ENCODE measurements around the gene PEX3. TPM values are rescaled to one million over a fixed set of nuclear protein-coding genes. Genes with fewer than 3 reads are reported as not detected.

The PEX3 gene
- total RNA-seq, 3 donors from 2014 or later = 12.0 to 22.0 (median 20.0) TPM

- Histone ChIP-seq H3K36me3 (no peaks in the 10 kb centered on the region), H3K4me1 (no peaks in the 10 kb centered on the region), H3K4me3 (peak overlapping the region; percentile 53 to 83 (median 60)), H3K27me3 (no peaks in the 10 kb centered on the region), H3K27ac (peak overlapping the region; percentile 55 to 82), H3K9me3 (no peaks in the 10 kb centered on the region)
- TF ChIP-seq CTCF (IDR thresholded peaks at IDR 0.05) (peak in 1 of 3 donors; percentile 11), POLR2A (IDR thresholded peaks at IDR 0.05) (no peak), POLR2AphosphoS5 (IDR thresholded peaks at IDR 0.05) (no peak)
- intact Hi-C loops (cut with DNase I; ENCODE audit: low total_unique reads) = no loop called here
- DNase-seq (ENCODE audit: low spot score in 2 of 2) = peak in 1 of 2 donors; percentile 55
Observed at GRCh38 chr6:143536866-143537691, 86.5 kb downstream of the PEX3 start.

DNA sequence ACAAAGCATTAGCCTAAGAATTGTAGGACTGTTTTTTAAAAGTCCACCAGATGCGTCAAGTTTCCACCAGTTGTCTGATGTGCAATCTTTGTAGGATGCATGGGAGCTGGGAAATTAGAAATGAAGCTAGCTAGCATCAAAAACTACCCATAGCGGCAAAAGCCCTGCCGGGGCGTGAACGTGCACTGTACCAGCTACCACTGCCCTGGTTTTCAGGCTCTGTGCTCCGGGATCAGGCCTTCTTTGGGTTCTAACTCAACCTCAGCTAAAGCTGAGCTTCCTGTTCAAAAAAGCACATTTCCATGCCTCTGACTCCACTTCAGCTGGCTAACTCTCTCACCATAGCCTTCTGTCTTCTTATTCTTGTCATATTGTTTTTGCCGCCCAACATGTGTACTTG, 87.8 kb downstream of the PEX3 start:
- Histone ChIP-seq H3K4me1 (no peaks in the 10 kb centered on the region), H3K4me3 (no peak overlapping the region), H3K36me3 (no peaks in the 10 kb centered on the region), H3K9me3 (no peaks in the 10 kb centered on the region), H3K27ac (no peak overlapping the region), H3K27me3 (no peaks in the 10 kb centered on the region)
- intact Hi-C loops (cut with DNase I; ENCODE audit: low total_unique reads) = no loop called here
- DNase-seq (ENCODE audit: low spot score in 2 of 2) = no peak
- TF ChIP-seq POLR2AphosphoS5 (IDR thresholded peaks at IDR 0.05) (no peak), POLR2A (IDR thresholded peaks at IDR 0.05) (no peak), CTCF (IDR thresholded peaks at IDR 0.05) (no peak)

DNA sequence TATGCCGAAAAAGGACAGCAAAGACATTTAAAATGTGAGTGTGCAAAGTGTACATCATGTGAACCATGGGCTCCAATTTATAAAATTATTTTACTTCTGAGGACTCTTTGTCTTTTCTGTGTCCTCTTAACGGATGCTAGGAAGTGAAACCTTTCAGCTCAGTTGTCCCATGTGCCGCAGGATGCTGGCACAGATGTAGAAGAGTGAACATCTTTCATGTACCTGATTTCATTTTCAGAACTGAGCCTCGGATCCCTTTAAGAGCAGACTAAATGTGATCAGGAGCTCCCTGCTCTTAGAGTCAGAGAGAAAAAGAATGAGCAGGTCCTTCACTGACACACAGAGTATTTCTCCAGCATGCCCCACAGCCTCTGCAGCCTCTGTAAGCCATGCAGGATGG, 88.5 kb downstream of the PEX3 start:
- intact Hi-C loops (cut with DNase I; ENCODE audit: low total_unique reads) = no loop called here
- no peak overlapping the region for H3K4me3 ChIP-seq
- H3K9me3 ChIP-seq = no peaks in the 10 kb centered on the region
- no peaks in the 10 kb centered on the region for H3K27me3 ChIP-seq
- no peaks in the 10 kb centered on the region for H3K36me3 ChIP-seq
- H3K4me1 ChIP-seq = no peaks in the 10 kb centered on the region
- no peak for TF ChIP-seq POLR2AphosphoS5 (IDR thresholded peaks at IDR 0.05)
- DNase-seq (ENCODE audit: low spot score in 2 of 2) = no peak
- no peak overlapping the region for H3K27ac ChIP-seq

- intact Hi-C loops (cut with DNase I; ENCODE audit: low total_unique reads) = no loop called here
- no peak for TF ChIP-seq POLR2AphosphoS5 (IDR thresholded peaks at IDR 0.05)
- no peak for TF ChIP-seq CTCF (IDR thresholded peaks at IDR 0.05)
- no peak for TF ChIP-seq POLR2A (IDR thresholded peaks at IDR 0.05)
- Histone ChIP-seq H3K36me3 (no peaks in the 10 kb centered on the region), H3K4me1 (no peaks in the 10 kb centered on the region), H3K9me3 (no peaks in the 10 kb centered on the region), H3K27me3 (no peaks in the 10 kb centered on the region), H3K27ac (no peak overlapping the region), H3K4me3 (no peak overlapping the region)
- no peak for DNase-seq (ENCODE audit: low spot score in 2 of 2)
Observed at GRCh38 chr6:143539734-143540133, 89.1 kb downstream of the PEX3 start.

- H3K4me3 ChIP-seq = no peak overlapping the region
- no peak overlapping the region for H3K27ac ChIP-seq
- TF ChIP-seq CTCF (IDR thresholded peaks at IDR 0.05) (no peak), POLR2A (IDR thresholded peaks at IDR 0.05) (no peak), POLR2AphosphoS5 (IDR thresholded peaks at IDR 0.05) (no peak)
- no peaks in the 10 kb centered on the region for H3K4me1 ChIP-seq
- no peaks in the 10 kb centered on the region for H3K9me3 ChIP-seq
- H3K27me3 ChIP-seq = no peaks in the 10 kb centered on the region
- intact Hi-C loops (cut with DNase I; ENCODE audit: low total_unique reads) = no loop called here
- H3K36me3 ChIP-seq = no peaks in the 10 kb centered on the region
- DNase-seq (ENCODE audit: low spot score in 2 of 2) = no peak
Observed at GRCh38 chr6:143540192-143540591, 89.6 kb downstream of the PEX3 start.

Other genes with a start within 250 kb of the PEX3 start
- gene ADAT2, start 110 bp upstream of the PEX3 start, total RNA-seq = 10 to 100 TPM in 1 of 3 donors, 1 to 10 TPM in 2; 6.9 to 10.2 (median 8.5) TPM
- gene FUCA2, start 60.9 kb downstream of the PEX3 start, total RNA-seq = 10 to 100 TPM; 21.3 to 48.2 (median 25.6) TPM
- 10 to 100 TPM; 27.5 to 53.3 (median 52.4) TPM for gene PHACTR2, start 227.2 kb downstream of the PEX3 start, total RNA-seq